ENCODE results near the gene RPS15.

Gene RPS15

DNA sequence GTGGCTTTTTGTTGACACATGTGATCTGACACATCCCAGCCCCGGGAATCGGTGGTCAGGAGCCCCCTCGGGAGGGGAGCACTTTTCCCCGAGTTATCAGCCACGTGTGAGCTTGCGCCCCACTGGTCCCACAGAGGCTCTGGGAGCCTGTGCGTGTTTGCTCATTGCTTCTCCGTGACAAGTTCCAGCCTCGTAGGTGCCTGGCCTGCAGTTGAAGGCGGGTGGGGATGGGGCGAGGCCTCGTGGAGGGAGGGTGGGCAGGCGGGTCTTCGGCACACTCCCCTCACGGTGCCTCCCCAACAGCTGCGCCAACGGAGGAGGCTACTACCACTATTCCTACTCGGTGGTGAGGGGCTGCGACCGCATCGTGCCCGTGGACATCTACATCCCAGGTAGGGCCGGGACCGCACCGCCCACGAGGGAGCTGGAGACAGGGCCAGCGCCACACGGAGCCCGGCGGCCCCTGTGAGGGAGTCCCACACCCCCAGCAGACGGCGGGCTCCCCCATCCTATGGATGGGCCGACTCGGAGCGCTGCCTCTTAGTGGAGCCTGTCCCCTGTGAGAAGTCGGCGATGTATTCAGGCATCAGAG lies 45.2 kb upstream of the RPS15 start:
- H3K9me3 ChIP-seq = no peaks in the 10 kb centered on the region
- no peaks in the 10 kb centered on the region for H3K4me1 ChIP-seq (ENCODE audit: control insufficient read depth in 1 of 2, insufficient read depth in 1 of 2, low read depth in 1 of 2, low read length in 1 of 2)
- peaks cover 73% of the 10 kb centered on the region for H3K36me3 ChIP-seq
- H3K4me3 ChIP-seq (ENCODE audit: low read depth in 1 of 2, low read length in 1 of 2) = no peak overlapping the region
- no peak overlapping the region for H3K27ac ChIP-seq
- peaks cover 9% of the 10 kb centered on the region for H3K27me3 ChIP-seq
- TF ChIP-seq, protein P1, sequence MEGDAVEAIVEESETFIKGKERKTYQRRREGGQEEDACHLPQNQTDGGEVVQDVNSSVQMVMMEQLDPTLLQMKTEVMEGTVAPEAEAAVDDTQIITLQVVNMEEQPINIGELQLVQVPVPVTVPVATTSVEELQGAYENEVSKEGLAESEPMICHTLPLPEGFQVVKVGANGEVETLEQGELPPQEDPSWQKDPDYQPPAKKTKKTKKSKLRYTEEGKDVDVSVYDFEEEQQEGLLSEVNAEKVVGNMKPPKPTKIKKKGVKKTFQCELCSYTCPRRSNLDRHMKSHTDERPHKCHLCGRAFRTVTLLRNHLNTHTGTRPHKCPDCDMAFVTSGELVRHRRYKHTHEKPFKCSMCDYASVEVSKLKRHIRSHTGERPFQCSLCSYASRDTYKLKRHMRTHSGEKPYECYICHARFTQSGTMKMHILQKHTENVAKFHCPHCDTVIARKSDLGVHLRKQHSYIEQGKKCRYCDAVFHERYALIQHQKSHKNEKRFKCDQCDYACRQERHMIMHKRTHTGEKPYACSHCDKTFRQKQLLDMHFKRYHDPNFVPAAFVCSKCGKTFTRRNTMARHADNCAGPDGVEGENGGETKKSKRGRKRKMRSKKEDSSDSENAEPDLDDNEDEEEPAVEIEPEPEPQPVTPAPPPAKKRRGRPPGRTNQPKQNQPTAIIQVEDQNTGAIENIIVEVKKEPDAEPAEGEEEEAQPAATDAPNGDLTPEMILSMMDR (IDR thresholded peaks at IDR 0.05) = no peak

DNA sequence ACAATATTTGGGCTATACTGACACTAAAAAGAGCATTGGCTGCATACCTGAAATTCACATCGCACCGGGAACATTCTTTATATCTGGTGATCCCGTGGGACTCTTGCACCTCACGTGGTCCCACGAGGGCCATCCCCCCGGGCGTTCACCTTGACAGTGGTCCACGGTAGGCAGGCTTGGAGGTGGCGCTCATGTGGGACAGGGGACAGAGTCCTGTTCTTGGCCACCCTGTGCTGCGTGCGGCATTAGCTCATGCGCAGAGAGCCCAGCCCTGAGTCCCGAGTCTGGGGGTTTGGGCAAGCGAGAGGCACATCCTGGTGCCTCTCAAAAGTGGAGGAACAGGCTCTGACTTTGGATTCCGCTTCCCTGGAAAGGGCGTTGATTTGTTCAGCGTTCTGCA lies 44.4 kb upstream of the RPS15 start:
- Histone ChIP-seq H3K4me1 (ENCODE audit: control insufficient read depth in 1 of 2, insufficient read depth in 1 of 2, low read depth in 1 of 2, low read length in 1 of 2) (no peaks in the 10 kb centered on the region), H3K4me3 (ENCODE audit: low read depth in 1 of 2, low read length in 1 of 2) (no peak overlapping the region), H3K27ac (no peak overlapping the region), H3K36me3 (peaks cover 65% of the 10 kb centered on the region), H3K9me3 (no peaks in the 10 kb centered on the region), H3K27me3 (peaks cover 9% of the 10 kb centered on the region)
- TF ChIP-seq, protein P1 (IDR thresholded peaks at IDR 0.05) = no peak

DNA sequence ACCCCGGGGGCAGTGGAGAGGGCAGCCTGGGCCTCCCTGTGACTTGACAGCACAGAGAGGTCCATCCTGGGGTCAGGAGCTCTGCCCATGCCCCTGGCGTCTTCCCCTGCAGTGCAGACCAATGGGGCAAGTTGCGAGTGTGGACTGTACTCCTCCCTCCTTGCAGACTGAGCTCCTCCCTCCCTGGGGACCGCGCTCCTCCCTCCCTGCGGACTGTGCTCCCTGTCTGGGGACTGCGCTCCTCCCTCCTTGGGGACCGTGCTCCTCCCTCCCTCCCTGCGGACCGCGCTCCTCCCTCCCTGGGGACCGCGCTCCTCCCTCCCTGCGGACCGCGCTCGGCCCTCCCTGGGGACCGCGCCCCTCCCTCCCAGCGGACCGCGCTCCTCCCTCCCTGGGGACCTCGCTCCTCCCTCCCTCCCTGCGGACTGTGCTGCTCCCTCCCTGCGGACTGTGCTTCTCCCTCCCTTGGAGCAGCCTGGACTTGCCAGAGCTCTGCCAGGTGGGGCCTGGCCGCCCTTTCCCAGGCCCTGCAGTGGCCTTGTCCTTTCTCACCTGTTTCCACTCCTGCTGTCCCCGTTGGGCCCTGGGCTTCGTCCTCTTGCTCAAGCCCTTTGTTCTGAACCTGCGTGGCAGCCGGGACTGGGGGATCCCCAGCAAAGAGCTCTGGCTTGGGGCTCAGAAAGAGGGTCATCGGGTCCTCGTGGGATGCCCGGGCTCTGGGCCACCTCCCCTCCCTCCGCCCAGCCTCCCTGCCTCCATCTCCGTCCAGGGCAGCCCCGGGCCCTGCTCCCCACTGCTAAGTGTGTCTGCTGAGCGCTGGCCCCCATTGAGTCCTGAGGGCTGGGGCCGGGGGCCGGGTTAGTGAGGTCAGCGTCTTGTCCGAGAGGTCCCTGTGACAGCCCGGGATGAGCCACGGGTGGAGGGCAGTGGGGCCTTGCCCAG lies 43.7 kb upstream of the RPS15 start:
- no peaks in the 10 kb centered on the region for H3K4me1 ChIP-seq (ENCODE audit: control insufficient read depth in 1 of 2, insufficient read depth in 1 of 2, low read depth in 1 of 2, low read length in 1 of 2)
- H3K36me3 ChIP-seq = peaks cover 58% of the 10 kb centered on the region
- no peak overlapping the region for H3K4me3 ChIP-seq (ENCODE audit: low read depth in 1 of 2, low read length in 1 of 2)

DNA sequence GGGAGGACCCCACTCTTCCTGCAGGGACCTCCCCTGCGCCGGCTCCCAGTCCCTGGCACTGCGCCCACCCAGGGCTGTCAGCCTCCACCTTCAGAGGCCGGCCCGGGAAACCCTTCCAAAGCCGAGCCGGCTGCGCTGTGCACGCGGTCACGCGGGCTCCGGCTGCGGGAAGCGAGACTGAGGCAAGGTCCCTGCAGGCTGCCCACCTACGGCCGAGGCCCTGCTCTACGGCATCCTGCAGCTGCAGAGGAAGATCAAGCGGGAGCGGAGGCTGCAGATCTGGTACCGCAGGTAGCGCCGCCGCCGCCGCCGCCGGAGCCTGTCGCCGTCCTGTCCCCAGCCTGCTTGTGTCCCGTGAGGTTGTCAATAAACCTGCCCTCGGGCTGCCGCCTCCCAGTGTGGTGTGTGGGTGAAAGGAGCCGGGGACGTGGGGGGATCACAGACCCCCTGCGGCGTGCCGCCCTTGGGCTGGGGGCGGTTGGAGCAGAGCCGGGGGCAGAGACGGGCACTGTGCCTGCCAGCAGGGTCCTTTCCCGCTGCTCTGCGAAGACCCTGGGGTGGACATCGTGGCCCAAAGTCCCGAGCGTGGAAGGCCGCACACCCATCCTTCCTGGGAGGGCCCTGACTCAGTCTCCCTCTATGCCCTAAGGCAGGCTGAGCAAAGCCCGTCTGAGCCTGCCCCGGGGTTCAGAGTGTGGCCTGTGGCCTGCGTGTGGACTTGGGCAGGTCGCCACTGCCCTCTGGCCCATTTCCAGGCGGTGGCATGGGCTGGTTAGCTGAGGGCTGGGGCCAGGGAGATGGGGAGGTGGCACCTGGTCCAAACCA lies 42.8 kb upstream of the RPS15 start:
- TF ChIP-seq, protein P1 (IDR thresholded peaks at IDR 0.05) = no peak
- Histone ChIP-seq H3K4me1 (ENCODE audit: control insufficient read depth in 1 of 2, insufficient read depth in 1 of 2, low read depth in 1 of 2, low read length in 1 of 2) (no peaks in the 10 kb centered on the region), H3K9me3 (no peaks in the 10 kb centered on the region), H3K4me3 (ENCODE audit: low read depth in 1 of 2, low read length in 1 of 2) (no peak overlapping the region), H3K36me3 (peaks cover 51% of the 10 kb centered on the region), H3K27me3 (peaks cover 20% of the 10 kb centered on the region), H3K27ac (no peak overlapping the region)

More for the DNA sequence above, 43.7 kb upstream of the RPS15 start:
- Histone ChIP-seq H3K27ac (no peak overlapping the region), H3K27me3 (peaks cover 12% of the 10 kb centered on the region), H3K9me3 (no peaks in the 10 kb centered on the region)
- TF ChIP-seq, protein P1 (IDR thresholded peaks at IDR 0.05) = no peak

DNA sequence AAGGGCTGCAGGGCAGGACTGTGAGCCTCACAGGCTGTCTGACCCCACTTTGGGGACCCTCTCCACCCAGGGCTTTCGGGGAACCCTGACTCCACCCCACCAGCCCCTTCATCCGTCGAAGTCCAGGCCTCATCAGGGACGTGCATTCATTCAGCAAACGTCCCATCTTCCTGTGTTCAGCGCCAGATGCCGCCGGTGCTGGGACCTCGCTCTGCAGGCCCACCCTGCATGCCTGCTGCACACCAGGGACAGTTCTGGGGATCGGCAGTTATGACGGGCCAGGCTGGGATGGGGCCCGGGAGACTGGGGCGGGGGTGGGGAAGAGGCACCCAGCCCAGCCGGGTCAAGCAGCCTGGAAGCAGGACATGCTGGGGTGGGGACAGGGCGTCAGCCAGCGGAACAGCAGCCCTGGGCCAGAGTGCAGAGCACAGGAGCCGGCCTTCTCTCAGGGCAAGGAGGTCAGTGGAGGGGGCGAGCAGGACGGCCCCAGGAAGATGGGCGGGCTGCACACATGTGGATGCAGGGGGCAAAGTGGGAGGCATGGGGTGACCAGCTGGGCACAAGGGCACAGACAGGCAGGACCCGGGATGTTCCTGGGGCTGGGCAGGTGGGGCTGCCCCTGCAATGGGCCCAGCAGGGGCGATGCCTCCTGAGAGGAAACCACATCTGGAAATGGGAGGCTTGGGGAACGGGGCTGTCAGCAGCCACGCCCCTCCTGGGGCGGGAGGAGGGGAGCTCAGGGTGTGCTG lies 42.0 kb upstream of the RPS15 start:
- TF ChIP-seq, protein P1 (IDR thresholded peaks at IDR 0.05) = no peak
- no peak overlapping the region for H3K27ac ChIP-seq
- peaks cover 44% of the 10 kb centered on the region for H3K36me3 ChIP-seq
- no peaks in the 10 kb centered on the region for H3K9me3 ChIP-seq
- no peak overlapping the region for H3K4me3 ChIP-seq (ENCODE audit: low read depth in 1 of 2, low read length in 1 of 2)
- H3K4me1 ChIP-seq (ENCODE audit: control insufficient read depth in 1 of 2, insufficient read depth in 1 of 2, low read depth in 1 of 2, low read length in 1 of 2) = peaks cover 7% of the 10 kb centered on the region in 2 experiments
- H3K27me3 ChIP-seq = peaks cover 28% of the 10 kb centered on the region

Measured in neutrophil (primary cell).